HG02759 (cell line): ENCODE data around the gene RBPMS2.

Experiments used
- ATAC-seq: cut with Tn5 transposase; IDR thresholded peaks from one replicate; pipeline ENCODE4 v1.9.1; 2021; ENCODE audit warnings: mild to moderate bottlenecking, moderate library complexity; ENCODE audit not compliant: unreplicated experiment

RBPMS2 gene

DNA sequence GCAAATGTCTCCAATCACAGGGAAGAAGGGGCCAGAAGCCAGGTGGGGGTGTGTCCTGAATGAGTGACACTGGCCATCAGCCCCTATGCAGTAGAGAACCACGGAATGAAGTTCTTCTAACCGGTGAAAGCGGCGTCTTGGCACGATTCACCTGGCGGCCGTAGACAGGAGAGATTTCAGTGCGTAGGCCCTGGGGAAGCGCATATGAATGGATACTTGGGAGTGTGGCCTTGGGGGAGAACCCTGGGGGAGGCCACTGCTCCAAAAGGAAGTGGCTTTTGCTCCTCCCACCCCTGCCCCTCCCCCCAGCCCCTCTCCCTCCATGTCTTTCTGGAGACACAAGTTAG lies 43.6 kb downstream of the RBPMS2 start:
- ATAC-seq = no peak

DNA sequence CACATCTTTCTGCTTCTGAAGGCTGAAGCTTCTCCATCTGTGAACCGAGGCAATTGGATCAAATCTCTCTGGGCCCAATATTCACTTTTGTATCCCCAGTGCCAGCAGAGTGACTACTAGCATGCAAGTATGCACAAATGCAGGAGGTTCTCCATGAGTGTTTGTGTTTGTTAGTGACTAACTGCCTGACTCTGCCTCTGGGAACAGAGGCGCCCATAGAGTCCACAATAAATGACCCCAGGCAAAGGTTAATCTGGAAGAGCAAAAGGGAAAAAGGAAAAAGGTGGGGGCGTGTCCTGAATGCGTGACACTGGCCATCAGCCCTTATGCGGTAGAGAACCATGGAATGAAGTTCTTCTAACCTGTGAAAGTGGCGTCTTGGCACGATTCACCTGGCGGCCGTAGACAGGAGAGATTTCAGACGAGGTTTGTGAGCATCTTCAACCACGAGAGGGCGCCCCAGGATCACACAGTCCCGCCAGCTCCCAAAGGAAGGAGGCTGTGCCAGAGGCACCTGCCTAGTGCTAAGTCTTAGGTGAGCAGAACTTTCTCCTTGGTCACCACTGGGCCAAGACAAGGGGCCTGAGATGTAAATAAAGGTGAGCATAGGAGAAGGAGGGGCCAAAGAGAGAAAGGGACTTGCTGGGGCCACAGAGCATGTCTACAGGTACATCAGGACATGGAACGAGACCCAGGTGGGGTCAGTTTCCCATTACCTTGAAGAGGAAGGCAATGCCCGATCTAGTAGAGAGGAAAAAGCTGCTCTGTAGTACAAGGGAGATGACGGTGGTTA lies 44.2 kb downstream of the RBPMS2 start:
- ATAC-seq = peak; percentile 68

DNA sequence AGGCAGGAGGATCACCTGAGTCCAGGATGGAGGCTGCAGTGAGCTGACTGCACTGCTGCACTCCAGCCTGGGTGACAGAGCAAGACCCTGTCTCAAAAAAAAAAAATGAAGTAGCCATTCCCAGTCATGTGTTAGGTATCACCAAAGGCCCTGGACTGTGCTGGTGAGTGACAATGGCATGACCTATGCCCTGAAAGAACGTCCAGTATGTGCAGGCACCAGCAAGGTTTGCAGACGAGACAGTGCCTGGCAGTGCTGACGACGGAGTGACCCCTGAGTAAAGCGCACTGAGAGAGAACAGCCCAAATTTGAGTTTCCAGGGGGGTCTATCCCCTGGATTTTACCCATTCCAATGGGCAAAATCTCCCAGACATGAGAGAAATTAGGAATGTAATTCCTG lies 45.2 kb downstream of the RBPMS2 start:
- ATAC-seq = no peak

DNA sequence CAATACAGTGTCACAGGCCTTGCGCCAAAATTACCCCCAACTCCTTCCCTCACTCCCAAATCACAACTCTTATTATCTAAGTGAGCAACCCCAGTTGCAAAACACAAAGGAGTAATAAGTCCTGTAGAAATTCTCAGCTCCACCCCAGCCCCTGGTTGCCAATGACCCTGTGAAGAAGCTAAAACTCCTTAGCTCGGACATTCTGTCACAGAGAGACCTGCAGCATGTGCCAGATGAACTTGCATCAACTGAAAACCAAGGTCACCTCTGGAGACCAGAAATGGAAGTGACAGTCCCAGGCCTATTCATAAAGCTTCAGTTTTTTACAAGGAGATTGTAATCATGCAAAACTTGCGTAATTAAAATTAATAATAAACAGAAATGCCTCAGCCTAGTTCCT lies 55.2 kb downstream of the RBPMS2 start:
- ATAC-seq = no peak

DNA sequence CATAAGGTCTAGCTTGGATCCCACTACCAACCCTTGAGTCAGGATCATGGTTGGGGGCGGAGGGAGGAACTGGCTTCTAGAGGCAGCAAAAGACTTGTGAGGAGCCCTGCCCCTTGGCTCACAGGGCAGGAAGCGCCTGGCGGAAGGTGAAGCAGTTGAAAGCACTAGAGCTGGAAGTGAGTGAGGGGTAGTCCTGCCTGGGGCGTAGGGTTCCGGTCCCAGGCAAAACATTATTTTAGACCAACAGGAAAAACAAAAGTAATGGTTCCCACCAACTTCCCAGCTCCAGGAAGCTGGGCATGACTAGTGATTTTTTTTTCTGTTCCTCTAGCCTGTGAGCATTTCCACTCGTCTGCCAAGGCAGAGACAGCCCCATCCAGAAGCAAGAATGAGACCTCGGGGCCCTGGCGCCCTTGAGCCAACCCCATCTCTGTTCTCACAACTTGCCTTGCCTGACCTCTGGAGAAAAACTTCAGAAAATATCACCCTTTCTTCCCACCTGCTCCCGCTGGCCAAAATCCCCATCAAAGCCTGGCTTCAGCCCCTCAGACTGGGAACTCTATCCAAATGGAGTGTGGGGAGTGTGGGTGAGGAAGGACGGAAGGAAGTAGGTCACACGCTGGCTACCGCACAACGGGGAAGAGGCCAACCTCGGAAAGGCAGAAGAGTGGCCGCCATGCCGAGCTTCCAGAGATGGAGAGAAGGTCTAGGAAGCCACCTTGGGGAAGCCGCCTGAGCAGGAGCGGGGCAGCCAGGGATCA lies 57.5 kb downstream of the RBPMS2 start:
- ATAC-seq = no peak

DNA sequence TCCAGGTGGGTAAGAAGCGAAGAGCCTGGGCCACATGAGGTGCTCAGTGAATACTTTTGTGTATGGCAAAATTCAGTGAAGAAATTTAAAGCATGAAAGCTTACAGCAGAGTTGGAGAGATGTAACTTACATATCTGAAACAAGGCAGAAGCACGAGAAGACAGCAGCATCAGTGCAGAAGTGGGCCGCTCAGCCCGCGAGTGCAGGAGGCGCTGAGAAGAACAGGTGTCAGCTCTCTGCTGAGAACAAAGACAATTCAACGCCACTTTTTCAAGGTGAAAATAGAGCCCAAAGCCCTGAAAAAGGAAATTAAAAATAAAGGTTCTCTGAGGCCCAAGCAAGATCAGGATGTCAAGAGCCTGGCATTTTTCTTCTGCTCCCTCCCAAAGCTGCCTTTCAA lies 58.3 kb downstream of the RBPMS2 start:
- no peak for ATAC-seq

DNA sequence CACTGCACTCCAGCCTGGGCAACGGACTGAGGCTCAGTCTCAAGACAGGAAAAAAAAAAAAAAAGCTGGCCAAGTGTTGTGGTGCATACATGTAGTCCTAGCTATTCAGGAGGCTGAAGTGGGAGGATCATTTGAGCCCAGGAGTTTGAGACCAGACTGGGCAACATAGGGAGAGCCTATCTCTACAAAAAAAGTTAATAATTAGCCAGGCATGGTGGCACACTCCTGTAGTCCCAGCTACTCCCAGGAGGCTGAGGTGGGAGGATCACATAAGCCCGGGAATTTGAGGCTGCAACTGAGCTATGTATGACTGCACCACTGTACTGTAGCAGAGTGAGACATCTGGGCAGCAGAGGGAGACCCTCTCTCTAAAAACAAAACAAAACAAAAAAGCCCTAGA lies 58.9 kb downstream of the RBPMS2 start:
- ATAC-seq = no peak

DNA sequence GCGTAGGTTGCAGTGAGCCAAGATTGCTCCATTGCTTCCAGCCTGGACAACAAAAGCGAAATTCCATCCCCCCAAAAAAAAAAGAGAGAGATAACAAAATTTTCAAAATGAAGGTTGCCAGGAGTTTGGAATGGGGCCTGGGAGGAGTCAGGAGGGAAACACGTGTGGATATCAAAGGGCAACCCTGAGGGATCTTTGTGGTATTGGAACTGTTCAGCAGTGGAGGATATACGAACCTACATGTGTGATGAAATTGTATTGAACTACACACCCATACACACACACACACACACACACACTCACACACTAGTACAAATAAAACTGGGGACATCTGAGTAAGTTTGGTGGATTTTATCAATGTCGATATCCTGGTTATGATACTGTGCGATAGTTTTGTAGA lies 61.8 kb downstream of the RBPMS2 start:
- ATAC-seq = no peak

DNA sequence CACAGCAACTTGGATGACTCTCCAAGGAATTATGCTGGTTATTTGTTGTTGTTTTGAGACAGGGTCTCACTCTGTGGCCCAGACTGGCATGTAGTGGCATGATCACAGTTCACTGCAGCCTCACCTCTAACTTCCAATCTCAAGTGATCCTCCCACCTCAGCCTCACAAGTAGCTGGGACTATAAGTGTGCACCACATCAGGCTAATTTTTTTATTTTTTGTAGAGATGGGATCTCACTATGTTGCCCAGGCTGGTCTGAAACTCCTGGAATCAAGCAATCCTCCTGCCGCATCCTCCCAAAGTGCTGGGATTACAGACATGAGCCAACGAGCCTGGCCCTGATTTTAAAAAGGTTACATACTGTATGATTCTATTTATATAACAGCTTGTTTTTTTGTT lies 63.0 kb downstream of the RBPMS2 start:
- ATAC-seq = no peak

DNA sequence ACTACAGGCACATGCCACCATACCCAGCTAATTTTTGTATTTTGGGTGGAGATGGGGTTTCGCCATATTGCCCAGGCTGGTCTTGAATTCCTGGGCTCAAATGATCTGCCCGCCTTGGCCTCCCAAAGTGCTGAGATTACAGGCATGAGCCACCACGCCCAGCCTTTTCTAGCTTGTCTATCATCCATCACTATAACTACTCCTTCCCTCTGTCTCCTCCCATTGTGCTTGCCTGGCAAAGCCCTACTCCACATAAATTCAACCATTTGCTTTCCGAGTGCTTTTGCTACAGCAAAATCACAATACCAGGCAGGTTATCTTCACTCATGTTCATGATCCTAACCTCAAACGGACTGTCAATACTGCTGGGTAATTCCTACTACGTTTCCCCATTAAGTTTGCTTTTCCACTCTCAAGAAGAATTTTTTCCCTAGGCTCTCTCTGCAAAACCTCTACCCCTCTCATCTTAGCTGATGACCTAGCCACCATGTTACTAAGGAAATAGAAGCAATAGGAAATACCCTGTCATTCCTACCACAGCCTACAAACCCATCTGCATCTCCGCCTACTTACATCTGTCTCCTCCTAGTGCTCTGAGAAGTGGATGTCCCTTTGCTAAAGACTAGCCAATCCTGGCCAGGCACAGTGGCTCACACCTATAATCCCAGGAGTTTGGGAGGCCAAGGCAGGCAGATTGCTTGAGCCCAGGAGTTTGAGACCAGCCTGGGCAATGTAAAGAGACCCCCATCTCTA lies 64.5 kb downstream of the RBPMS2 start:
- no peak for ATAC-seq

DNA sequence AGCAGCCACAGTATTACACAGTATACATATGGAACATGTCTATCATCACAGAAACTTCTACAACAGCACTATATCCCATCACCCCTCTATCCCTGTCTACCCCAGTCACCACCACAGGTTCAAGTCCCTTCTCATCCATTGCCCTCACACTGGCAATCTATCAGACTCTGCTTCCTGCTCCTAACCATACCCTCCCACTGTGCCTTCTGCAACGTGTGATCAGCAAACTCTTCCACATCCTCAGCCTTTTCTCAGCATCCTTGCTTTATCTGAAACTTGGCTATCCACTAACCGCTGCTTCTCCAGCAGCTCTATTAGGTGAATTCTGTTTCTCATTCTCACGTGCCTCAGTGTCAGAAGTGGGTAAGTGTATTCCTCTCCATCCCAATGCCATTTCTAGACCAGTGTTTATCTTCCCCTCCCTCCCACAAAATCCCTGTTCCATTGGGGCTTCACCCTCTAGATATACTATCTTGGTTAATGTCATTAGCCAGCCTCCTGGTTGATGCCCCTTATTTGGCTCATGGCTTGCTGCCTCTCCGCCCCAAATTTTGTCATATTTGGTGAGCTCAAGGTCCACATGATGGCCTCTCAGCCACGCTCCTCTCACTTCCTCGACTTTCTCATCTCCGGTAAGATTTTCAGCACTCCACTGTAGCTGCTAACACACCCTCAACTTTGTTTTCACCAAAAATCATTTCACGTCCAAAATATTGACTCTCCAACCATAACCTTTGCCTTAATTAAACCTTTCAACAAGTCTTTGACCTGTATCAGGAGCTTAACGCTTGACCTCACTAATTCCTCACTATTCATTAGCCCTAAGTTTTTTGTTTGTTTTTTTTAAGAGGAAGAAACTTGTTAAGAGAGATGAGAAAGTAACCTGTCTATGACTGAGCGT lies 69.1 kb downstream of the RBPMS2 start:
- ATAC-seq = no peak

DNA sequence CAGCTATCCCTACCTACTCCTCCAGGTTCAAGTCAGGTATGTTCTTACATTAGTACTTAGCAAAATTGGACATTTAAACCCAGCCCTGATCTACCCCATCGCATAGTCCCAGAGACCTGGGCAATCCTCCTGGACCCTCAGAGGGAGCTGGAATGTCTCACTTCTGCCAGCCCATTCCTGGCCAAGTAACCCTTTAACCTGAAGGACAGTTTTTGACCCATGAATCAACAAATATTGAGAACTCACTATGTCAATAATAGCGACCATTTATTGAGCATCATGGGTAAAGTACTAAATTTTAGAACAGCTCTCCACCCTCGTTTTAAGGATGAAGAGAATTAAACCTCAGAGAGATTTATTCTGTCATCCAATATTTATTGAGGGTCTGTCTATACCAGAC lies 70.4 kb downstream of the RBPMS2 start:
- no peak for ATAC-seq

DNA sequence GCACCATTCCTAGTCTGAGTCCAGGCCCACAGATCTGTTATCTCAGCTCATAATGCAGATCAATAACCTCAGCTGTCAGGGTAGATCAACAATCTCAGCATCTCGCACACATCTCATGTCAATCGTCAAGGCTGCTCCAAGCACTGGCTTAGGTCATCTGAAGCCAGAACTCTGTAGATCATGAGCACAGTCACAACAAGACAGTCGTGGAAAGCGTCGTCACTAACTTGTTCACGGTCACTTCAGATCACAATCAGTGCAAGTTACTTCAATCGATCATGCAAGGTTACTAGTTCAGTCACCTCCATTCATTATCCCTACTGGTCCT lies 71.8 kb downstream of the RBPMS2 start:
- ATAC-seq = peak; percentile 16

DNA sequence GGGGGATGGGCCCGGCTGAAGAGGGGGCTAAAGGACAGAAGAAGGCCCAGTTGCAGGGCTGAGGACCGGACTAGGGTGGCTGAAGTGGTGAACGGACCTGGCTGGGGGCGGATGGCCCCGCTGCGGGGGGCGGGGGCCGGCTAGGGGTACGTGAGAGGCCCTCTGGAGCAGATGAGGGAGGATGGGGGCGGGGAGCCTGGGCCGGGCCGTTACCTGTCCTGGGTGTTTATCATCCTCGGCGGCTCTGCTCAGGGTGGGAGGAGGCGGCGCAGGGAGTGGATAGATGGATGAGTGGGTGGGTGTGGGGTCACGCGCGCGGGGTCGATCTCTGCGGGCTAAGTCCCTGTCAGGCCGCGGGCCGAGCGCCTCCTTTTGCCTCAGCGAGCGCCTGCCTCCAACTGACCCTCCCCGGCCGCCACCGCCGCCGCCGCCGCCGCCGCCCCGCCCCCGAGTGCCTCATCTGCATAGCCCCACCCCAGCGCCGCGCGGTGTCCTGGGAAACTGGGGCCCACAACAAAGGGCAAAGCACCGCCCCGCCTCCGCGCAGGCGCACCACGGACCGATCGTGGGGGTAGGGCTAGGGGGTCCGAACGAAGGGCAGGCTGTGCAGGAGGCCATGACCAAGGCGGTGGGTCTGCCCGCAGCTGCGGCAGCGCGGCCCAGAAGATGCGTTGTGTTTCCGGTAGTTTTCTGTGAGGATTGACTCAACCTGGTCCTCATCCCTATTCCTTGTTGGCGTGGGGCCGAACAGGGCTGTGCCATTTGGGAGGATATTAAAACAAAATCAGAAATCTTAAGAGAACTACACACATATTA lies 72.4 kb downstream of the RBPMS2 start:
- ATAC-seq = peak; percentile 89

DNA sequence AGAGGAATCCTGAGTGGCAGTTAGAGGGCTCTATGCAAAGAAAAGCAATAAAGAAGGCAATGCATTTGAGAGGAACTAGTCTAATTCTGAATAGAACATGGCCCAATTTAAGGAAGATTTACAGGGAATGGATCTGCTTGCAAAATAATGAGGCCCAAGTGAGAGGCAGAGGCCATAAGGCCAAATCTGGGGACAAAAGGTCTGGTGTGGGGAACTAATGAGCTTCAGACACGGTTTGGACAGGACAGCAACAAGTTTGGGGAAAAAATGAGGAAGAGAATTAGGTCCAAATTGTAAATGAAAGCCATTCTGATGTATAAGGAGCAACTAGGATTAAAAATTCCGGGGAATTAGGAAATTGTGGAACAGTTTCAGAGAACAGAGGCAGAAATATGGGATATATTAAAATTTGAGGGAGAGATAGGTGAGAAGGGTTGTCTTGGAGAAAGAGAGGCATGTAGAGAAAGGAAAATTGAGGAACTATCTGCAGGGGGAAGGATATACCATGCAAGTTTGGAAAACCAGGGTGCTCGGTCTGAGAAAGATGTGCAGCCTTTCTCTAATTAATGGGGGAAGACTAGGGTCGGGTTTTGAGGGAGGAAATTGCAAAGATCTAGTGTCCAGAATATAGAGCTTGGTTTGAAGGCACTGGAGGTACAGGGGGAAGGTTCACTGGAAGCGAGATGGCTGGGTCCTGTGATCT lies 73.8 kb downstream of the RBPMS2 start:
- no peak for ATAC-seq

DNA sequence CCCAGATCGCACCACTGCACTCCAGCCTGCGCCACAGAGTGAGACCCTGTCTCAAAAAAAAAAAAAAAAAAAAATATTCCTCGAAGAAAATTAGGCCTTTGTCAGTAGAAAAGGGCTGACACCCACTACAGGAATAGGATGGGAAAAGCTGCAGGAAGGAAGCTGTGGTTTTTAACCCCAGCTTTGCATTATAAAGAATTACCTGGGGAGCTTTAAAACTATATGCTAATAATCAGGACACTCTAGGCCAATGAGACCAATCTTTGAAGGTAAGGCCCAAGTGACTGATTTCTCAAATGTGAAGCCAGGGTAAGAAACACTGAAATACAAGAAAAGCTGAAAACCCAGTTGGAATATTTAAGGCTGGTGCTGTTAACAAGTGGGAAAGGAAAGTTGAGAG lies 74.3 kb downstream of the RBPMS2 start:
- ATAC-seq = no peak

DNA sequence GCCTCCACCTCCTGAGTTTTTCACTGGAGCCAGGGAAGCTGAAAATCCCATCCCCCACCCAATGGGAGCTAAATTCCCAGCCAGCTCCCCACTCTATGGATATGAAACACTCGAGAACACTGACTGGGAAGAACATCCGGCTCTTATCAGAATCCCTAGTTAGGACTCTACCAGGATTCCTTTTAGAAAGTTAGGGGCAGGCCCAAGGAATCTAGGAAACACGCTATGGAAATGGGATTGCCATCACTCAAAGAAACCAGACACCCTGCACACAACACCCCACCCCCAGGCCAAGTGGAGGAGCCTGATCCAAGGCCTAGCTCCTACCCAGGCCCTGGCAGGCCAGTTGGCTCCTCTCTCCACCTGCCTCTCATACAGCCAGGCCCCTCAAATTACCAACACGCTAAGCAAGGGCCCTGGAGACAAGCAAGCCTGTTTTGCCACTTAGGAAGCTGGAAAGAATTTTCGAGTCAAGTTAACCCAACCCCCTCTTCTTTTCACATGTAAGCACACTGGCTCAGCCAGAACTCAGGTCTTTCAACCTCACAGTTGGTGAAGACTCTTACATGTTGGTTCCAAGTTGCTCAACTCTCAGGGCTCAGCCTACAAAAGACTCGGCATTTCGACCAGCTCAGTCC lies 75.5 kb downstream of the RBPMS2 start:
- no peak for ATAC-seq

DNA sequence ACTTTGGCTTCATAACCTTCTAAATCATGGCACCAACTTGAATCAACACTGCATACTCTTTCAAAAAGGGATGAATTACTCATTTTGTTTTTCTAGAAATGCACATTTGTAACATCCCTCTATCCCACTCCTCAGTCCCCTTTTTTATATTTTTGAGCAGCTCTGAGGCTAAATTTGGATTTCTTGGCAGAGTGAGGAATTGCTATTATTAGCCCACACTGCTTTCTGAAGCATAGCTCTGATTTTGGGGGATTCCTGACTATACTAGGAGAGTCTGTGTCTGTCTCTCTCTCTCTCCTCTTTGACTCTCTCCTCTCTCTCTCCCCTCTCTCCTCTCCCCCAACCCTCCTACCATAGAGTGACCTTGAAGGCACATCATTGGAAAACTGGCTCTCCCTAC lies 76.6 kb downstream of the RBPMS2 start:
- no peak for ATAC-seq

DNA sequence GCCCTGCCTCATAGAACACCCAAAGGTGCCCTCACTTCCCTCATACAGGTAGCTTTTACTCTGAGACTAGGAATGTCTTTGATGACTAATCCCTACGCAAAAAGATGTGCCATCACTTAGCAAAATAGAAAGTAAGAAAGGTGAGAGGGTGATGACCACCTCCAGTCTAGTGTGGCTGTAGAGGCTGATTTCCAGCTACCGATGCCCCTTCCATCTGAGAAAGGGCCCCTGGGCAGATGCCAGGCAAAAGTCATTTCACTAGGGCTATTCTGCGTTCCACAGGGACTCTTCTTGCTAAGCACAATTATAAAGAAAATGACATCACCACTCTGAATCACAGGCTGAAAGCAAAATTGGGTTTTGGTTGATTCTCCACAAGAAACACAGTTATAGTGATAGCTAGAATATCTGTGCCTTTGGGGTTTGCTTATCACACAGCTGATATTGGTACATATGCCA lies 77.4 kb downstream of the RBPMS2 start:
- no peak for ATAC-seq
